Measurements from ENCODE around the gene SSBP2. TPM values are rescaled to one million over a fixed set of nuclear protein-coding genes. Genes with fewer than 3 reads are reported as not detected.
A peak's percentile ranks its signal among the peaks of the same experiment; 100 is the strongest.
"Not testable (repeated sequence)": the region's sequence is repeated elsewhere in the genome, so short reads cannot be mapped to it uniquely, and the experiment has no call there.

The SSBP2 gene
- total and polyA plus RNA-seq, 5 donors from 2014 or later, result 17.6 to 43.0 (median 37.4) TPM

- DNase-seq (peak in 1 of 3 donors; percentile 50), ATAC-seq (ENCODE audit: low read depth in 2 of 2) (peak; percentile 48 to 61)
- H3K9me3 Mint-ChIP-seq, result peaks cover 0 to 4% (median 0%) of the 10 kb centered on the region in 7 donors
- H3K36me3 Mint-ChIP-seq, result peaks cover 25% of the 10 kb centered on the region
- no peak overlapping the region for H3K27ac Mint-ChIP-seq
- Histone ChIP-seq H3K4me1 (ENCODE audit: control insufficient read depth, insufficient read depth, low read length, poor library complexity, severe bottlenecking) (no peaks in the 10 kb centered on the region), H3K27ac (ENCODE audit: insufficient read depth, low read length, poor library complexity, severe bottlenecking) (no peak overlapping the region), H3K27me3 (ENCODE audit: control insufficient read depth, insufficient read depth, low read length) (no peaks in the 10 kb centered on the region), H3K36me3 (ENCODE audit: control insufficient read depth, insufficient read depth, low read length) (no peaks in the 10 kb centered on the region), H3K9me3 (ENCODE audit: control insufficient read depth in 2 of 2, low read length in 2 of 2) (no peaks in the 10 kb centered on the region), H3K4me3 (ENCODE audit: low read depth, low read length) (no peak overlapping the region)
- H3K4me1 Mint-ChIP-seq, result no peaks in the 10 kb centered on the region
- no peak overlapping the region for H3K4me3 Mint-ChIP-seq
- no peaks in the 10 kb centered on the region for H3K27me3 Mint-ChIP-seq
Observed at GRCh38 chr5:81420039-81420667, 330.7 kb downstream of the SSBP2 start.

DNA sequence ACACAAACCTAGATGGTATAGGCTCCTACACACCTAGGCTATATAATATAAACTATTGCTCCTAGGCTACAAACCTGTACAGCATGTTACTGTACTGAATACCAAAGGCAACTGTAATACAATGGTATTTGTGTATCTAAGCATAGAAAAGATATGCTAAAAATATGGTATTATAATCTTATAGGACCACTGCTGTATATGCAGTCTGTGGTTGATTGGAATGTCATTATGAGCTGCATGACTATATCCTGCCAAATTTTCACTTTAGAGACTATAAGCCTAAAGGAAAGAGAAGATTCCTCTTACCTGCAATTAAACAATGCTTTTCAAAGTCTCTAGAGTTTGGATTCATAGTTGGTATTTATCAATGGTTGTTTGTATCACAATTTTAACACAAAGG is 332.3 kb downstream of the SSBP2 start:
- no peaks in the 10 kb centered on the region for H3K27me3 ChIP-seq (ENCODE audit: control insufficient read depth, insufficient read depth, low read length)
- no peak overlapping the region for H3K4me3 ChIP-seq (ENCODE audit: low read depth, low read length)
- Mint-ChIP-seq H3K9me3 (peaks cover 0 to 4% (median 0%) of the 10 kb centered on the region in 7 donors), H3K27ac (no peak overlapping the region), H3K27me3 (no peaks in the 10 kb centered on the region), H3K4me3 (no peak overlapping the region), H3K4me1 (no peaks in the 10 kb centered on the region), H3K36me3 (peaks cover 25% of the 10 kb centered on the region)
- no peaks in the 10 kb centered on the region for H3K4me1 ChIP-seq (ENCODE audit: control insufficient read depth, insufficient read depth, low read length, poor library complexity, severe bottlenecking)
- no peak overlapping the region for H3K27ac ChIP-seq (ENCODE audit: insufficient read depth, low read length, poor library complexity, severe bottlenecking)
- DNase-seq (no peak), ATAC-seq (ENCODE audit: low read depth in 2 of 2) (no peak)
- H3K9me3 ChIP-seq (ENCODE audit: control insufficient read depth in 2 of 2, low read length in 2 of 2), result no peaks in the 10 kb centered on the region
- no peaks in the 10 kb centered on the region for H3K36me3 ChIP-seq (ENCODE audit: control insufficient read depth, insufficient read depth, low read length)

DNA sequence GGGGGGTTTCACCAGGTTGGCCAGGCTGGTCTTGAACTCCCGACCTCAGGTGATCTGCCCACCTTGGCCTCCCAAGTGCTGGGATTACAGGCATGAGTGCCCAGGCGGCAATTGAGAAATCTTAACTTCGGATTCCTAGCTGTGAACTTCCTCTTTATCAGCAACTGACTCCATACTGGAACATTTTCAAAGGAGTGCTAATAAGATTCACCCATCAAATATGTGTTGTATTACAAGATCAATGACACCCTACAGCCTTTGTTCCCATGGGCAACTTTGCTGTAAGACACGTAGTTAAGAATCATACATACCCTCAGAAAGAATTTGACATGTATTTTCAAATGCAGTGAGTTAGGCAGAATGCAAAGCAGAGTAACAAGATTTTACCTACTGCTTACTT is 333.8 kb downstream of the SSBP2 start:
- Histone ChIP-seq H3K9me3 (ENCODE audit: control insufficient read depth in 2 of 2, low read length in 2 of 2) (no peaks in the 10 kb centered on the region), H3K4me3 (ENCODE audit: low read depth, low read length) (no peak overlapping the region), H3K4me1 (ENCODE audit: control insufficient read depth, insufficient read depth, low read length, poor library complexity, severe bottlenecking) (no peaks in the 10 kb centered on the region), H3K36me3 (ENCODE audit: control insufficient read depth, insufficient read depth, low read length) (no peaks in the 10 kb centered on the region), H3K27ac (ENCODE audit: insufficient read depth, low read length, poor library complexity, severe bottlenecking) (no peak overlapping the region), H3K27me3 (ENCODE audit: control insufficient read depth, insufficient read depth, low read length) (no peaks in the 10 kb centered on the region)
- no peak overlapping the region for H3K4me3 Mint-ChIP-seq
- no peak for DNase-seq
- H3K9me3 Mint-ChIP-seq, result peaks cover 0 to 4% (median 0%) of the 10 kb centered on the region in 7 donors
- peaks cover 17% of the 10 kb centered on the region for H3K36me3 Mint-ChIP-seq
- H3K27ac Mint-ChIP-seq, result no peak overlapping the region
- no peak for ATAC-seq (ENCODE audit: low read depth in 2 of 2)
- H3K27me3 Mint-ChIP-seq, result no peaks in the 10 kb centered on the region
- no peaks in the 10 kb centered on the region for H3K4me1 Mint-ChIP-seq

- Histone ChIP-seq H3K4me1 (ENCODE audit: control insufficient read depth, insufficient read depth, low read length, poor library complexity, severe bottlenecking) (no peaks in the 10 kb centered on the region), H3K27ac (ENCODE audit: insufficient read depth, low read length, poor library complexity, severe bottlenecking) (no peak overlapping the region), H3K27me3 (ENCODE audit: control insufficient read depth, insufficient read depth, low read length) (no peaks in the 10 kb centered on the region), H3K36me3 (ENCODE audit: control insufficient read depth, insufficient read depth, low read length) (no peaks in the 10 kb centered on the region), H3K9me3 (ENCODE audit: control insufficient read depth in 2 of 2, low read length in 2 of 2) (no peaks in the 10 kb centered on the region), H3K4me3 (ENCODE audit: low read depth, low read length) (no peak overlapping the region)
- H3K4me3 Mint-ChIP-seq, result no peak overlapping the region
- peaks cover 5% of the 10 kb centered on the region for H3K27me3 Mint-ChIP-seq
- no peak for DNase-seq
- ATAC-seq (ENCODE audit: low read depth in 2 of 2), result no peak
- peaks cover 4% of the 10 kb centered on the region for H3K36me3 Mint-ChIP-seq
- no peaks in the 10 kb centered on the region for H3K4me1 Mint-ChIP-seq
- H3K9me3 Mint-ChIP-seq, result no peaks in the 10 kb centered on the region
- H3K27ac Mint-ChIP-seq, result no peak overlapping the region
Observed at GRCh38 chr5:81409896-81410295, 341.0 kb downstream of the SSBP2 start.

GRCh38 chr5:81409361-81409760 is 341.5 kb downstream of the SSBP2 start:
- Histone ChIP-seq H3K27me3 (ENCODE audit: control insufficient read depth, insufficient read depth, low read length) (no peaks in the 10 kb centered on the region), H3K9me3 (ENCODE audit: control insufficient read depth in 2 of 2, low read length in 2 of 2) (no peaks in the 10 kb centered on the region), H3K36me3 (ENCODE audit: control insufficient read depth, insufficient read depth, low read length) (no peaks in the 10 kb centered on the region), H3K27ac (ENCODE audit: insufficient read depth, low read length, poor library complexity, severe bottlenecking) (no peak overlapping the region), H3K4me3 (ENCODE audit: low read depth, low read length) (no peak overlapping the region), H3K4me1 (ENCODE audit: control insufficient read depth, insufficient read depth, low read length, poor library complexity, severe bottlenecking) (no peaks in the 10 kb centered on the region)
- Mint-ChIP-seq H3K36me3 (peaks cover 4% of the 10 kb centered on the region), H3K4me1 (no peaks in the 10 kb centered on the region), H3K9me3 (no peaks in the 10 kb centered on the region), H3K27me3 (peaks cover 5% of the 10 kb centered on the region), H3K4me3 (no peak overlapping the region), H3K27ac (peak overlapping the region in 1 of 3 donors; percentile 20)
- no peak for ATAC-seq (ENCODE audit: low read depth in 2 of 2)
- DNase-seq, result no peak

DNA sequence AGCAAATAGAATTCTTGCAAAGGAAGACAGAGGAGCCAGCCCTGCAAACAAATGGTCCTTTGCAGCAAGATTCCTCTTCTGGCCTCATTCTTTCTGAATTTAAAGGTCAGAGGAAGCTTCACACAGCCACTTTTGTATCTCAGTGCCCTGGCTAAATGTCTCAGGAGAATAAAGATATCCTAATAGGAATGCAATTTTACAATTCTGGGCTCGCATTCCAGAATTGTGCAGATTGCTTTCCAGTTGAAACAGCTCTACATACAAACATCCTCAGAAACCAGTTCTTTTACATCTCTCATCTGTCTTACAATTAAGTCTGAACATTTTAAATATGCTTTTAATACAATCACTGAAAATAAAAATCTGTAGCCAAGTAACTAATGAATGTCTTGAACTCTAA is 342.4 kb downstream of the SSBP2 start:
- H3K27ac ChIP-seq (ENCODE audit: insufficient read depth, low read length, poor library complexity, severe bottlenecking), result no peak overlapping the region
- peaks cover 4% of the 10 kb centered on the region for H3K36me3 Mint-ChIP-seq

GRCh38 chr5:81407811-81408210 is 343.1 kb downstream of the SSBP2 start:
- not testable (repeated sequence) for H3K4me3 Mint-ChIP-seq; H3K36me3 ChIP-seq (ENCODE audit: control insufficient read depth, insufficient read depth, low read length); H3K4me1 Mint-ChIP-seq; H3K9me3 ChIP-seq (ENCODE audit: control insufficient read depth in 2 of 2, low read length in 2 of 2); H3K36me3 Mint-ChIP-seq; H3K4me3 ChIP-seq (ENCODE audit: low read depth, low read length); ATAC-seq (ENCODE audit: low read depth in 2 of 2); H3K27me3 ChIP-seq (ENCODE audit: control insufficient read depth, insufficient read depth, low read length); H3K27ac ChIP-seq (ENCODE audit: insufficient read depth, low read length, poor library complexity, severe bottlenecking); DNase-seq; H3K9me3 Mint-ChIP-seq; H3K27ac Mint-ChIP-seq; H3K4me1 ChIP-seq (ENCODE audit: control insufficient read depth, insufficient read depth, low read length, poor library complexity, severe bottlenecking); H3K27me3 Mint-ChIP-seq

More for the DNA sequence above, 342.4 kb downstream of the SSBP2 start:
- ATAC-seq (ENCODE audit: low read depth in 2 of 2) (no peak), DNase-seq (no peak)
- Histone ChIP-seq H3K36me3 (ENCODE audit: control insufficient read depth, insufficient read depth, low read length) (no peaks in the 10 kb centered on the region), H3K4me3 (ENCODE audit: low read depth, low read length) (no peak overlapping the region), H3K4me1 (ENCODE audit: control insufficient read depth, insufficient read depth, low read length, poor library complexity, severe bottlenecking) (no peaks in the 10 kb centered on the region), H3K9me3 (ENCODE audit: control insufficient read depth in 2 of 2, low read length in 2 of 2) (no peaks in the 10 kb centered on the region), H3K27me3 (ENCODE audit: control insufficient read depth, insufficient read depth, low read length) (no peaks in the 10 kb centered on the region)
- peaks cover 0 to 2% (median 0%) of the 10 kb centered on the region in 7 donors for H3K9me3 Mint-ChIP-seq
- no peak overlapping the region for H3K27ac Mint-ChIP-seq
- no peak overlapping the region for H3K4me3 Mint-ChIP-seq
- no peaks in the 10 kb centered on the region for H3K4me1 Mint-ChIP-seq
- peaks cover 5% of the 10 kb centered on the region for H3K27me3 Mint-ChIP-seq

- Histone ChIP-seq H3K9me3 (ENCODE audit: control insufficient read depth in 2 of 2, low read length in 2 of 2) (no peaks in the 10 kb centered on the region), H3K27ac (ENCODE audit: insufficient read depth, low read length, poor library complexity, severe bottlenecking) (no peak overlapping the region), H3K4me3 (ENCODE audit: low read depth, low read length) (no peak overlapping the region), H3K27me3 (ENCODE audit: control insufficient read depth, insufficient read depth, low read length) (no peaks in the 10 kb centered on the region), H3K4me1 (ENCODE audit: control insufficient read depth, insufficient read depth, low read length, poor library complexity, severe bottlenecking) (no peaks in the 10 kb centered on the region), H3K36me3 (ENCODE audit: control insufficient read depth, insufficient read depth, low read length) (no peaks in the 10 kb centered on the region)
- ATAC-seq (ENCODE audit: low read depth in 2 of 2), result no peak
- H3K36me3 Mint-ChIP-seq, result peaks cover 4% of the 10 kb centered on the region
- H3K27me3 Mint-ChIP-seq, result peaks cover 19% of the 10 kb centered on the region
- DNase-seq, result no peak
- H3K9me3 Mint-ChIP-seq, result peaks cover 0 to 2% (median 0%) of the 10 kb centered on the region in 7 donors
- no peak overlapping the region for H3K27ac Mint-ChIP-seq
- no peaks in the 10 kb centered on the region for H3K4me1 Mint-ChIP-seq
- no peak overlapping the region for H3K4me3 Mint-ChIP-seq
Observed at GRCh38 chr5:81405126-81405891, 345.6 kb downstream of the SSBP2 start.
